MCF 10A (cell line): Measurements from ENCODE around the gene SLAMF7. TPM values are rescaled to one million over a fixed set of nuclear protein-coding genes. Genes with fewer than 3 reads are reported as not detected.

ENCODE experiments used
- BruUV-seq: library from RNA; stranded (reverse); fragments of 400-500 nt; replicated peaks from 2 replicates; lab custom pipeline; 2021; lab: Mats Ljungman, UMichigan
- CTCF ChIA-PET: fragments of 300-600 bp; sonication (Branson Sonifier 250); formaldehyde crosslinking; extraction: SDS; loops from one replicate; lab custom pipeline; 2021; ENCODE audit warnings: antibody characterized with exemption, inconsistent platforms; lab: Yijun Ruan, JAX
- POLR2A ChIA-PET: fragments of 300-600, 350-650 bp; sonication (Branson Sonifier 250); formaldehyde crosslinking; extraction: SDS; loops from one replicate; lab custom pipeline; 2020; ENCODE audit warnings: antibody characterized with exemption, inconsistent platforms; lab: Yijun Ruan, JAX
- DNase-seq: peaks from one replicate; pipeline ENCODE4 v3.0.0-alpha.2; 2018; ENCODE audit not compliant: unreplicated experiment
- H3K27ac Mint-ChIP-seq: one replicate; pipeline ENCODE4 v1.8.0; 2022; ENCODE audit warnings: mild to moderate bottlenecking, low read depth, mixed read lengths; ENCODE audit not compliant: unreplicated experiment
- H3K27me3 Mint-ChIP-seq: one replicate; pipeline ENCODE4 v1.8.0; 2022; ENCODE audit warnings: mixed read lengths; ENCODE audit not compliant: insufficient read depth, unreplicated experiment
- H3K36me3 Mint-ChIP-seq: one replicate; pipeline ENCODE4 v1.8.0; 2022; ENCODE audit warnings: mild to moderate bottlenecking, moderate library complexity, mixed read lengths; ENCODE audit not compliant: insufficient read depth, unreplicated experiment
- H3K4me1 Mint-ChIP-seq: one replicate; pipeline ENCODE4 v1.8.0; 2022; ENCODE audit warnings: mixed read lengths; ENCODE audit not compliant: insufficient read depth, unreplicated experiment
- H3K4me3 Mint-ChIP-seq: one replicate; pipeline ENCODE4 v1.8.0; 2022; ENCODE audit warnings: mild to moderate bottlenecking, moderate library complexity, mixed read lengths; ENCODE audit not compliant: unreplicated experiment
- H3K9me3 Mint-ChIP-seq: one replicate; pipeline ENCODE4 v1.8.0; 2022; ENCODE audit warnings: mixed read lengths; ENCODE audit not compliant: unreplicated experiment
- CTCF ChIP-seq: fragments of 200-600 bp; IDR thresholded peaks from one replicate; pipeline ENCODE4 v1.8.0; 2022; ENCODE audit warnings: antibody characterized with exemption, mild to moderate bottlenecking; ENCODE audit not compliant: unreplicated experiment
- intact Hi-C: fragments of 100-400 bp; cut with micrococcal nuclease; formaldehyde crosslinking; loops from 2 replicates; pipeline ENCODE4 v1.14.1; 2022
- total RNA-seq: library from RNA; stranded (reverse); gene quantifications from 2 replicates; pipeline ENCODE4 v1.2.3, GENCODE V29; 2022

The SLAMF7 gene
- total RNA-seq, 1 experiment from 2014 or later: 8.6 TPM

- H3K9me3 Mint-ChIP-seq: no peaks in the 10 kb centered on the region
- BruUV-seq: no TSS peak
- H3K27ac Mint-ChIP-seq: no peak overlapping the region
- H3K4me3 Mint-ChIP-seq: no peak overlapping the region
- H3K27me3 Mint-ChIP-seq: no peaks in the 10 kb centered on the region
- POLR2A ChIA-PET: interaction anchor here (0.6 to 0.9 kb wide), 5 partner anchors 8 to 305 kb away, joined by 3 to 5 read pairs (median 3); no protein-coding TSS in a partner anchor
- no peaks in the 10 kb centered on the region for H3K4me1 Mint-ChIP-seq
- no peak for TF ChIP-seq CTCF
- CTCF ChIA-PET: interaction anchor here (0.6 to 1.7 kb wide), 6 partner anchors 23 to 297 kb away, joined by 3 to 5 read pairs (median 4); no protein-coding TSS in a partner anchor
- intact Hi-C loops: no loop called here
- no peak for DNase-seq
- H3K36me3 Mint-ChIP-seq: no peaks in the 10 kb centered on the region
These were observed 61.1 kb downstream of the SLAMF7 start for GRCh38 chr1:160800142-160800541.

- intact Hi-C loops: no loop called here
- no peaks in the 10 kb centered on the region for H3K9me3 Mint-ChIP-seq
- no peaks in the 10 kb centered on the region for H3K4me1 Mint-ChIP-seq
- ChIA-PET CTCF (interaction anchor here (0.6 to 0.7 kb wide), 4 partner anchors 28 to 157 kb away, joined by 3 to 5 read pairs (median 4); no protein-coding TSS in a partner anchor), POLR2A (interaction anchor here (0.9 kb wide), 1 partner anchor 9 kb away, joined by 3 read pairs; no protein-coding TSS in a partner anchor)
- TF ChIP-seq CTCF: no peak
- H3K27me3 Mint-ChIP-seq: no peaks in the 10 kb centered on the region
- no peak overlapping the region for H3K27ac Mint-ChIP-seq
- no peak for DNase-seq
- no peaks in the 10 kb centered on the region for H3K36me3 Mint-ChIP-seq
- BruUV-seq: no TSS peak
- H3K4me3 Mint-ChIP-seq: no peak overlapping the region
These were observed 61.8 kb downstream of the SLAMF7 start for GRCh38 chr1:160800645-160801408.

- CTCF ChIA-PET: interaction anchor here (0.6 to 0.9 kb wide), 4 partner anchors 9 to 87 kb away, joined by 3 to 10 read pairs (median 4); no protein-coding TSS in a partner anchor
- intact Hi-C loops: no loop called here
These were observed 63.0 kb downstream of the SLAMF7 start for GRCh38 chr1:160801836-160802580.

More at GRCh38 chr1:160801836-160802580, 63.0 kb downstream of the SLAMF7 start:
- Mint-ChIP-seq H3K9me3 (peaks cover 9% of the 10 kb centered on the region), H3K27ac (no peak overlapping the region), H3K27me3 (no peaks in the 10 kb centered on the region), H3K36me3 (no peaks in the 10 kb centered on the region), H3K4me3 (no peak overlapping the region), H3K4me1 (no peaks in the 10 kb centered on the region)
- TF ChIP-seq CTCF: no peak
- BruUV-seq: no TSS peak
- no peak for DNase-seq
- POLR2A ChIA-PET: no interaction called here

Other genes starting within 250 kb of the SLAMF7 start
- gene SLAMF6, start 216.0 kb upstream of the SLAMF7 start, total RNA-seq: not detected in 2 replicates
- gene CD84, start 159.8 kb upstream of the SLAMF7 start, total RNA-seq: not detected in 2 replicates
- not detected in 2 replicates for gene SLAMF1, start 92.2 kb upstream of the SLAMF7 start, total RNA-seq
- not detected in 2 replicates for gene CD48, start 27.4 kb upstream of the SLAMF7 start, total RNA-seq
- gene LY9, start 56.9 kb downstream of the SLAMF7 start, total RNA-seq: not detected in 2 replicates
- not detected in 2 replicates for gene CD244, start 123.6 kb downstream of the SLAMF7 start, total RNA-seq
- not detected in 2 replicates for gene ITLN1, start 145.9 kb downstream of the SLAMF7 start, total RNA-seq
- 0.27 TPM in 1 of 2 replicates, not detected in the other for gene ITLN2, start 215.6 kb downstream of the SLAMF7 start, total RNA-seq